Endothelial cell of umbilical vein (primary cell): ENCODE measurements around the gene OPA1. TPM values are rescaled to one million over a fixed set of nuclear protein-coding genes. Genes with fewer than 3 reads are reported as not detected.

Source experiments
- BruUV-seq: library from RNA; stranded (reverse); fragments of 400-500 nt; replicated peaks from 2 replicates; lab custom pipeline; 2021; lab: Mats Ljungman, UMichigan
- CTCF ChIA-PET: fragments of 300-600, 350-600 bp; sonication (Branson Sonifier 250); formaldehyde crosslinking; loops from one replicate; lab custom pipeline; 2021; ENCODE audit warnings: antibody characterized with exemption, inconsistent platforms; lab: Charles Lee
- POLR2A ChIA-PET: fragments of 300-600, 350-600 bp; sonication (Branson Sonifier 250); formaldehyde crosslinking; loops from one replicate; lab custom pipeline; 2021; ENCODE audit warnings: antibody characterized with exemption, inconsistent platforms; lab: Charles Lee
- DNase-seq: peaks from one replicate; pipeline ENCODE4 v3.0.0-alpha.2; 2011; ENCODE audit warnings: low read depth, low spot score
- FAIRE-seq: peaks from 2 replicates; lab custom pipeline; 2011; peaks lifted over from hg19 to GRCh38; lab: Jason Lieb, UNC
- H2AFZ ChIP-seq: 2 replicates; pipeline ENCODE4 v1.6.0; 2012; ENCODE audit warnings: low read depth, low read length, control low read depth, inconsistent platforms
- H3K27ac ChIP-seq: 2 replicates; pipeline ENCODE4 v1.5.1; 2011; ENCODE audit warnings: low read depth, mild to moderate bottlenecking, control low read depth, low read length, moderate library complexity; ENCODE audit not compliant: insufficient read depth
- H3K27me3 ChIP-seq, 2 experiments: 2 replicates each; pipeline versions ENCODE4 v1.6.0 to v1.6.1; 2011; ENCODE audit warnings: low read length in 2 of 2, mixed read lengths in 1 of 2; ENCODE audit not compliant: control insufficient read depth in 2 of 2, insufficient read depth in 2 of 2
- H3K36me3 ChIP-seq, 2 experiments: 2 replicates in 1 of 2; 3 replicates in 1 of 2; pipeline ENCODE4 v1.5.1; 2011; ENCODE audit warnings: low read length in 2 of 2, mild to moderate bottlenecking in 1 of 2, moderate library complexity in 1 of 2; ENCODE audit not compliant: control insufficient read depth in 2 of 2, insufficient read depth in 2 of 2; ENCODE audit errors: extremely low read depth in 1 of 2
- H3K4me1 ChIP-seq: 3 replicates; pipeline ENCODE4 v1.5.1; 2011; ENCODE audit warnings: mild to moderate bottlenecking, low read length; ENCODE audit not compliant: control insufficient read depth, insufficient read depth; ENCODE audit errors: extremely low read depth
- H3K4me2 ChIP-seq: 2 replicates; pipeline ENCODE4 v1.6.1; 2011; ENCODE audit warnings: low read length, control low read depth, mixed read lengths; ENCODE audit not compliant: insufficient read depth
- H3K4me3 ChIP-seq, 3 experiments: fragments of 200-600 bp in 1 of 3; sonication (generic), shearing (Covaris generic) in 1 of 3; replicated peaks in 1 of 3; 2 replicates each; pipeline ENCODE4 v1.5.1; 2011 to 2016; ENCODE audit warnings: control low read depth in 3 of 3, low read length in 3 of 3, mild to moderate bottlenecking in 2 of 3, inconsistent platforms in 1 of 3, low read depth in 1 of 3, moderate library complexity in 1 of 3; ENCODE audit not compliant: insufficient read depth in 1 of 3
- H3K79me2 ChIP-seq: 2 replicates; pipeline ENCODE4 v1.6.0; 2012; ENCODE audit warnings: low read length, inconsistent platforms; ENCODE audit not compliant: control insufficient read depth, insufficient read depth
- H3K9ac ChIP-seq: replicated peaks from 2 replicates; pipeline ENCODE3; 2011; ENCODE audit warnings: low read length, control low read depth; ENCODE audit not compliant: insufficient read depth; ENCODE audit errors: extremely low read depth
- H3K9me1 ChIP-seq: replicated peaks from 3 replicates; pipeline ENCODE4 v1.6.0; 2011; ENCODE audit warnings: mild to moderate bottlenecking, low read length; ENCODE audit not compliant: control insufficient read depth, insufficient read depth; ENCODE audit errors: extremely low read depth
- H3K9me3 ChIP-seq: replicated peaks from 2 replicates; pipeline ENCODE4 v1.5.1; 2012; ENCODE audit warnings: low read length, inconsistent platforms; ENCODE audit not compliant: control insufficient read depth, insufficient read depth
- H4K20me1 ChIP-seq: replicated peaks from 2 replicates; pipeline ENCODE3; 2011; ENCODE audit warnings: mild to moderate bottlenecking, low read length; ENCODE audit not compliant: control insufficient read depth, insufficient read depth; ENCODE audit errors: extremely low read depth
- EZH2 ChIP-seq: IDR thresholded peaks from 2 replicates; pipeline ENCODE4 v1.6.1; 2012; ENCODE audit warnings: borderline replicate concordance, low read depth, mild to moderate bottlenecking, moderate library complexity, low read length, inconsistent platforms; ENCODE audit not compliant: severe bottlenecking
- FOS ChIP-seq: IDR thresholded peaks from 2 replicates; pipeline ENCODE4 v1.6.1; 2011; ENCODE audit warnings: mild to moderate bottlenecking, low read length, moderate library complexity, borderline replicate concordance; ENCODE audit not compliant: insufficient read depth
- GATA2 ChIP-seq: IDR thresholded peaks from 2 replicates; pipeline ENCODE4 v1.7.0; 2011; ENCODE audit warnings: low read depth, mild to moderate bottlenecking, moderate library complexity, mixed read lengths, low read length; ENCODE audit not compliant: insufficient read length, insufficient read depth
- JUN ChIP-seq: IDR thresholded peaks from 2 replicates; pipeline ENCODE4 v1.6.1; 2011; ENCODE audit warnings: borderline replicate concordance, low read depth; ENCODE audit not compliant: insufficient read length, insufficient read depth
- MYC ChIP-seq: IDR thresholded peaks from one replicate; pipeline ENCODE4 v1.6.1; 2011; ENCODE audit warnings: mild to moderate bottlenecking, low read depth, low read length
- POLR2A ChIP-seq: IDR thresholded peaks from 2 replicates; pipeline ENCODE4 v1.6.1; 2012; ENCODE audit warnings: low read depth, mild to moderate bottlenecking, control low read depth, low read length
- POLR2AphosphoS5 ChIP-seq: IDR thresholded peaks from 2 replicates; pipeline ENCODE4 v1.6.1; 2012; ENCODE audit warnings: low read depth, mild to moderate bottlenecking, control low read depth, low read length, moderate library complexity; ENCODE audit not compliant: insufficient read depth
- dilution Hi-C: fragments of 300-500 bp; cut with MboI; formaldehyde crosslinking; loops from one replicate; pipeline ENCODE4 v1.15.0; 2019; ENCODE audit warnings: low sequenced_read_pairs; ENCODE audit not compliant: extremely low pct_ligation_motif_present
- intact Hi-C: fragments of 100-400 bp; cut with micrococcal nuclease; formaldehyde crosslinking; loops from one replicate; pipeline ENCODE4 v1.10.0; 2022
- polyA plus RNA-seq, 4 experiments: library from polyadenylated mRNA; depleted of rRNA in 3 of 4; stranded (reverse) in 3 of 4; unstranded in 1 of 4; fragments of >200 nt; gene quantifications; 2 replicates each; pipeline versions ENCODE4 v1.2.1 to v1.2.3, GENCODE V29; 2011 to 2012; ENCODE audit warnings: missing spikeins in 1 of 4
- total RNA-seq: library from RNA; stranded (reverse); gene quantifications from 2 replicates; pipeline ENCODE4 v1.2.3, GENCODE V29; 2021
- TF ChIP-seq, protein P1 (sequence below), 2 donors: IDR thresholded peaks; 1 replicate in 1 of 2; 2 replicates in 1 of 2; pipeline ENCODE4 v1.5.1; 2011; ENCODE audit warnings: low read length in 2 of 2, mild to moderate bottlenecking in 2 of 2, moderate library complexity in 2 of 2, control low read depth in 1 of 2, inconsistent platforms in 1 of 2, low read depth in 1 of 2; ENCODE audit not compliant: insufficient read depth in 1 of 2; ENCODE audit errors: extremely low read depth in 1 of 2
- TF ChIP-seq, protein P2 (sequence below): IDR thresholded peaks from 2 replicates; pipeline ENCODE4 v1.6.1; 2011; ENCODE audit not compliant: insufficient read depth, insufficient read length

The OPA1 gene
- total and polyA plus RNA-seq, 2 donors (not counting 3 experiments of a cell fraction or from before 2014, with no cell fraction given), result 10.0 to 62.0 TPM

DNA sequence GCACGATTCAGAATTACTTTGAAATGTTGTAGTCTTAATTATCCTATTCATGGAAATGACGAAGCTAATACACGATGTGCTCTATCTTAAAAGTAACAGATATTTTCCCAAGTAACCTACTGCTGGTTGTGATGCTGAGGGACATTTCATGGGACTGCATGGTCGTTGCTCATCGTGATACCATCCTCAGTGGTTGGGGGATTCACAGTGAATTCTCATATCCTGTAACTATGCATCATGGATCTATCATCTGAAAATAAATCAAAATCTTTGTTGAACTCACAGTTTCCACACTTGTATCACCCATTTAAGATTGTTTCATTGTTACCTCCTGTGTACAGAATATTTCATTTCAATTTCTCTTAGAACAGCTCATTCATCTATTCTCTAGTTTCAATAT lies 84.7 kb downstream of the OPA1 start:
- dilution Hi-C loops, result no loop called here
- H3K4me3 ChIP-seq, result no peak overlapping the region
- DNase-seq, result no peak
- H3K9ac ChIP-seq, result no peak overlapping the region
- BruUV-seq, result no TSS peak
- H3K9me1 ChIP-seq, result no peaks in the 10 kb centered on the region
- no peaks in the 10 kb centered on the region for H3K36me3 ChIP-seq
- POLR2A ChIA-PET, result no interaction called here
- no peaks in the 10 kb centered on the region for H4K20me1 ChIP-seq
- no peak overlapping the region for H2AFZ ChIP-seq
- no peaks in the 10 kb centered on the region for H3K27me3 ChIP-seq
- no peaks in the 10 kb centered on the region for H3K79me2 ChIP-seq
- no peak overlapping the region for H3K27ac ChIP-seq
- CTCF ChIA-PET, result interaction anchor here (1.0 to 1.4 kb wide), 2 partner anchors 12 to 666 kb away, joined by 4 read pairs; no protein-coding TSS in a partner anchor
- intact Hi-C loops, result no loop called here
- FAIRE-seq, result no peak
- no peaks in the 10 kb centered on the region for H3K9me3 ChIP-seq
- H3K4me1 ChIP-seq, result no peaks in the 10 kb centered on the region
- H3K4me2 ChIP-seq, result no peak overlapping the region
- no peak for TF ChIP-seq POLR2A
- no peak for TF ChIP-seq JUN
- TF ChIP-seq EZH2, result no peak
- TF ChIP-seq MYC, result no peak
- TF ChIP-seq, protein P1, sequence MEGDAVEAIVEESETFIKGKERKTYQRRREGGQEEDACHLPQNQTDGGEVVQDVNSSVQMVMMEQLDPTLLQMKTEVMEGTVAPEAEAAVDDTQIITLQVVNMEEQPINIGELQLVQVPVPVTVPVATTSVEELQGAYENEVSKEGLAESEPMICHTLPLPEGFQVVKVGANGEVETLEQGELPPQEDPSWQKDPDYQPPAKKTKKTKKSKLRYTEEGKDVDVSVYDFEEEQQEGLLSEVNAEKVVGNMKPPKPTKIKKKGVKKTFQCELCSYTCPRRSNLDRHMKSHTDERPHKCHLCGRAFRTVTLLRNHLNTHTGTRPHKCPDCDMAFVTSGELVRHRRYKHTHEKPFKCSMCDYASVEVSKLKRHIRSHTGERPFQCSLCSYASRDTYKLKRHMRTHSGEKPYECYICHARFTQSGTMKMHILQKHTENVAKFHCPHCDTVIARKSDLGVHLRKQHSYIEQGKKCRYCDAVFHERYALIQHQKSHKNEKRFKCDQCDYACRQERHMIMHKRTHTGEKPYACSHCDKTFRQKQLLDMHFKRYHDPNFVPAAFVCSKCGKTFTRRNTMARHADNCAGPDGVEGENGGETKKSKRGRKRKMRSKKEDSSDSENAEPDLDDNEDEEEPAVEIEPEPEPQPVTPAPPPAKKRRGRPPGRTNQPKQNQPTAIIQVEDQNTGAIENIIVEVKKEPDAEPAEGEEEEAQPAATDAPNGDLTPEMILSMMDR (IDR thresholded peaks at IDR 0.05; ENCODE audit: extremely low read depth in 1 of 2, insufficient read depth in 1 of 2, low read depth in 1 of 2, low read length in 2 of 2), result no peak
- TF ChIP-seq, protein P2, sequence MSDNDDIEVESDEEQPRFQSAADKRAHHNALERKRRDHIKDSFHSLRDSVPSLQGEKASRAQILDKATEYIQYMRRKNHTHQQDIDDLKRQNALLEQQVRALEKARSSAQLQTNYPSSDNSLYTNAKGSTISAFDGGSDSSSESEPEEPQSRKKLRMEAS, result no peak
- TF ChIP-seq POLR2AphosphoS5, result no peak
- TF ChIP-seq FOS, result no peak
- TF ChIP-seq GATA2, result no peak
